Ishikawa (cell line): ENCODE data around the gene SLC6A20.

Experiments used
- CEBPB ChIP-seq: IDR thresholded peaks from 2 replicates; pipeline ENCODE4 v1.6.1; 2012
- CREB1 ChIP-seq: IDR thresholded peaks from 2 replicates; pipeline ENCODE4 v1.6.1; 2012; ENCODE audit warnings: low read depth
- EP300 ChIP-seq: IDR thresholded peaks from 2 replicates; pipeline ENCODE4 v1.6.1; 2012; ENCODE audit warnings: borderline replicate concordance
- NFIC ChIP-seq: IDR thresholded peaks from 2 replicates; pipeline ENCODE4 v1.6.1; 2012
- RAD21 ChIP-seq: IDR thresholded peaks from 2 replicates; pipeline ENCODE4 v1.6.1; 2012; ENCODE audit warnings: low read depth
- REST ChIP-seq: IDR thresholded peaks from 2 replicates; pipeline ENCODE4 v1.6.1; 2012; ENCODE audit warnings: low read depth, mild to moderate bottlenecking
- TAF1 ChIP-seq: IDR thresholded peaks from 2 replicates; pipeline ENCODE4 v1.6.1; 2012; ENCODE audit warnings: low read depth, mild to moderate bottlenecking
- YY1 ChIP-seq: IDR thresholded peaks from 2 replicates; pipeline ENCODE4 v1.6.1; 2012; ENCODE audit warnings: low read depth
- TF ChIP-seq, protein P1 (sequence below): IDR thresholded peaks from 2 replicates; pipeline ENCODE4 v1.6.1; 2012
- TF ChIP-seq, protein P2 (sequence below): IDR thresholded peaks from 2 replicates; pipeline ENCODE4 v1.6.1; 2012

- TF ChIP-seq, protein P1, sequence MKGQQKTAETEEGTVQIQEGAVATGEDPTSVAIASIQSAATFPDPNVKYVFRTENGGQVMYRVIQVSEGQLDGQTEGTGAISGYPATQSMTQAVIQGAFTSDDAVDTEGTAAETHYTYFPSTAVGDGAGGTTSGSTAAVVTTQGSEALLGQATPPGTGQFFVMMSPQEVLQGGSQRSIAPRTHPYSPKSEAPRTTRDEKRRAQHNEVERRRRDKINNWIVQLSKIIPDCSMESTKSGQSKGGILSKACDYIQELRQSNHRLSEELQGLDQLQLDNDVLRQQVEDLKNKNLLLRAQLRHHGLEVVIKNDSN = no peak
- TF ChIP-seq REST = no peak
- TF ChIP-seq YY1 = no peak
- TF ChIP-seq CEBPB = no peak
- TF ChIP-seq, protein P2, sequence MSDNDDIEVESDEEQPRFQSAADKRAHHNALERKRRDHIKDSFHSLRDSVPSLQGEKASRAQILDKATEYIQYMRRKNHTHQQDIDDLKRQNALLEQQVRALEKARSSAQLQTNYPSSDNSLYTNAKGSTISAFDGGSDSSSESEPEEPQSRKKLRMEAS = no peak
- TF ChIP-seq EP300 = no peak
- no peak for TF ChIP-seq RAD21
- no peak for TF ChIP-seq CREB1
- TF ChIP-seq TAF1 = no peak
- no peak for TF ChIP-seq NFIC
Measured at GRCh38 chr3:45765266-45765851, 31.0 kb downstream of the SLC6A20 start.
